ENCODE measurements around the gene ZNF182.
"Not testable (repeated sequence)": the region's sequence is repeated elsewhere in the genome, so short reads cannot be mapped to it uniquely, and the experiment has no call there.

ZNF182 gene

DNA sequence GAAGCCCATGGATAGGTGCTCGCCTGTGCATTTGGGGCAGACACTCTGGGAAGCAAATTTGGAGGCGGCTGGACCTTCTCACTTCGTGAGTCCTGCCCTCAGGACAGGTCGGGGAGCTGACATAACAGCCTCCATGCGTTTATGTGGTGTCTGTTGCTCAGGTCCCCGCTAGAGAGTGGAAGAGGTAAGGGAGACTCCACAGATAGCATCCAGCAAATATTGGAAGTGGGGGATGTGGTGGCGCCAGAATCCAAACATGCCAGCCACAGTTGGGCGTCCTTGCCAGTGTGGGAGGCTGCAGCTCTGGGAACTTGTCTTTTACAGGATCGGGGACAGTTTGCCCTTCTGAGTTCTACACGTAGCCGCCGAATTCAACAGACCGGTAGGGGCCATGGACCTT lies 47.8 kb downstream of the ZNF182 start:
- no peak for TF ChIP-seq POLR2A (IDR thresholded peaks at IDR 0.05; ENCODE audit: low read depth, low read length)
- DNase-seq (ENCODE audit: insufficient read length, low spot score) (no peak), FAIRE-seq (no peak)

- DNase-seq (ENCODE audit: insufficient read length, low spot score); FAIRE-seq: not testable (repeated sequence)
Measured at GRCh38 chrX:47955295-47955694, 48.5 kb downstream of the ZNF182 start.

- TF ChIP-seq POLR2A (IDR thresholded peaks at IDR 0.05; ENCODE audit: low read depth, low read length), result no peak
- FAIRE-seq (no peak), DNase-seq (ENCODE audit: insufficient read length, low spot score) (no peak)
Measured at GRCh38 chrX:47941423-47941822, 62.4 kb downstream of the ZNF182 start.

DNA sequence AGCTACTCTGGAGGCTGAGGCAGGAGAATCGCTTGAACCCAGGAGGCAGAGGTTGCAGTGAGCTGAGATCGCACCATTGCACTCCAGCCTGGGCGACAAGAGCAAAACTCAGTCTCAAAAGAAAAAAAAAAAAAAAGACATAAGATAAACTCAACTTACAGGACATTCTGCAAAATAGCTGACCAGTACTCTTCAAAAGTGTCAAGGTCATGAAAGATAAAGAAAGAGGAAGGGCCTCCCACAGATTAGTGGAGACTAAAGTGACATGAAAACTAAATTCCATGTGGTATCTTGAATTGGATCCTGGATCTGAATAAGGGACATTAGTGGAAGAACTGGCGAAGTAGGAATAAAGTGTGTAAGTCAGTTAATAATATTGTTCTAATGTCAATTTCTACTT lies 63.3 kb downstream of the ZNF182 start:
- FAIRE-seq (no peak), DNase-seq (ENCODE audit: insufficient read length, low spot score) (no peak)
- no peak for TF ChIP-seq POLR2A (IDR thresholded peaks at IDR 0.05; ENCODE audit: low read depth, low read length)

DNA sequence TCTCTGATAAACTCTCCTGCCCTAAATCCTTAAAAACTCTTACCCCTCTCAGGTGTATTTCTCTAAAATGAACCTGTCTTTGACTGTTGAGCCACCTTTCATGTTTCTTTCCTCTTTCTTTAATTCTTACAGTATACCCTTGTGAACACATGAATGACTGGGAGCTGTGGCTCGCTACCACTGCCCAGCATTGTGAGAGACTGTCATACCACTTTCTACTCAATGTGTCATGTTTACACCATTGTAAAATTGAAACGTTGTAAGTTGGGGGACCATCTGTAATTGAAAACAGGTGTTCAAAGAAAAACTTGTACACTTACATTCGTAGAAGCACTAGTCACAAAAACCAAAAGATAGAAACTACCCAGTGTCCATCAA lies 66.9 kb downstream of the ZNF182 start:
- TF ChIP-seq POLR2A (IDR thresholded peaks at IDR 0.05; ENCODE audit: low read depth, low read length), result no peak
- DNase-seq (ENCODE audit: insufficient read length, low spot score) (no peak), FAIRE-seq (no peak)

DNA sequence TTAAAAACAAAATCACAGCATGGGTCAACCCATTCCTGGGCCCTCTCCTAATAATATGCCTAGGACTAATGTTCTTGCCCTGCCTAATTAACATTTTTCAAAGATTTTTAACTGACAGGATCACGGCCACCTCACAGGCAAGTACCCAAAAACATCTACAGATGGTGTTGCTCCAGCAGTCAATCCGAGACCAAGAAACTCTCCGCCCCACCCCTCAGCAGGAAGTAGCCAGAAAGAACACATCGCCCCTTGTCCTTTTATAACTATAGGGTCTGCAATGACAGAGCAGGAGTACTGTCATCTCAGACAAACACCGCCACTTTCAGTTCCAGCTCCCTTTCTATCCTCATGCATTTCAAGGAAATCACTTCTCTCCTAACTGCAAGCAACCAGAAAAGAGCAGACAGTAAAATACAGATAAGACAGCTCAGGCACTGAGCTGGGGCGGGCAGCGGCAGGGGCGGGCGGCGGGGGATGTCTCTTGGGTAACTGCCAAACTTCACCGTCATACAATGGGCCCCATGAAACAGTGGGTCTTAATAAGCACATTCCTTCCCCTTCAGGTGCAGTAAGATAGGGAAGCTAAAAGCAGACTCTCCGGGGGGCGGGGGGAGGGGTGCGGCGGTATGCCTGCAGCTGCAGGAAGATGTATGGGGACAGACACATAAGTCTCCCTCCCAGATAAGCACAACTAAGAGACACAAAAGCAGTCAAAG lies 67.4 kb downstream of the ZNF182 start:
- no peak for DNase-seq (ENCODE audit: insufficient read length, low spot score)
- TF ChIP-seq POLR2A (IDR thresholded peaks at IDR 0.05; ENCODE audit: low read depth, low read length), result no peak
- FAIRE-seq, result no peak

GRCh38 chrX:47933946-47934345 lies 69.8 kb downstream of the ZNF182 start:
- FAIRE-seq (no peak), DNase-seq (ENCODE audit: insufficient read length, low spot score) (no peak)
- no peak for TF ChIP-seq POLR2A (IDR thresholded peaks at IDR 0.05; ENCODE audit: low read depth, low read length)

- not testable (repeated sequence) for FAIRE-seq; DNase-seq (ENCODE audit: insufficient read length, low spot score)
Measured at GRCh38 chrX:47931970-47932369, 71.8 kb downstream of the ZNF182 start.

DNA sequence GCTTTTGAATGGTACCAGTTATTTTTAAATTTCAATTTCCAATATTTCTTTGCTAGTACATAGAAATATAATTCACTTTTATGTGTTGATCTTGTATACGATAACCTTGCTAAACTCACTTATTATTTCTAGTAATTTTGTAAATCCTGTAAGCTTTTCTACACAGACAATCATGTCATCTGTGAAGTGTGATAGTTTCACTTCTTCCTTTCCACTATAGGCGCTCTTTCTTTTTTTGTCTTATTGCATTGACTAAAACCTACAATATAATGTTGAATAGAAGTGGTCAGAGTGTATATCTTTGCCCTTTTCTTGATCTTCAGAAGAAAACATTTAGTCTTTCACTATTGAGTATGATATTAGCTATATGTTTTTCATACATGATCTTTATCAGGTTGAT lies 76.6 kb downstream of the ZNF182 start:
- DNase-seq (ENCODE audit: insufficient read length, low spot score), result no peak
- TF ChIP-seq POLR2A (IDR thresholded peaks at IDR 0.05; ENCODE audit: low read depth, low read length), result no peak
- FAIRE-seq, result no peak
